GM12892 (cell line): Measurements from ENCODE around the gene EPHA6.

Source experiments
- POLR2A ChIP-seq: IDR thresholded peaks from 2 replicates; pipeline ENCODE4 v1.6.1; 2011; ENCODE audit warnings: low read depth, low read length, control low read depth
- POLR2AphosphoS5 ChIP-seq: IDR thresholded peaks from 2 replicates; pipeline ENCODE4 v1.6.1; 2011; ENCODE audit warnings: low read depth, low read length, control low read depth
- TAF1 ChIP-seq: IDR thresholded peaks from 2 replicates; pipeline ENCODE4 v1.6.1; 2011; ENCODE audit warnings: low read depth, mild to moderate bottlenecking, control low read depth, low read length, borderline replicate concordance

GRCh38 chr3:97070302-97070701, 255.9 kb downstream of the EPHA6 start:
- TF ChIP-seq POLR2AphosphoS5: no peak
- no peak for TF ChIP-seq POLR2A
- TF ChIP-seq TAF1: no peak
